Measurements from ENCODE around the gene OR10H1.
"Not testable (repeated sequence)": the region's sequence is repeated elsewhere in the genome, so short reads cannot be mapped to it uniquely, and the experiment has no call there.

The OR10H1 gene

GRCh38 chr19:15774159-15774558 lies 41.3 kb downstream of the OR10H1 start:
- DNase-seq (ENCODE audit: low read depth in 2 of 2), result not testable (repeated sequence)

DNA sequence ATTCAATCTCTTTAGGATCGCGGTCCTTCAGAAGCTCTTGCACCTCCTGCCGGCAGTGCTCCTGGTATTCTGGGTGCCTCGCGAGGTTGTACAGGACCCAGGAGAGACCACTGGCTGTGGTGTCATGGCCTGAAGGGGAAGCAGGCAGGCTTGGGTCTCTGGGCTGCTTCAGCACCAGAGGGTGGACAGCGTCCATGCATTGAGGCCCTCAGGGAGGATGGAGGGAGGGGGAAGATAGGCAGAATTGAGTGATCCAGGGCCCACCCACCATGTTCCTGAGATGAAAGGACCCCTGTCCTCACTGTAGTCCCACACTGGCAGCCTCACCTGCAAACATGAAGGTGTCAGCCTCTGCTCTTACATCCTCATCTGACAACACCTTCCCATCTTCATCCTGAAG lies 45.9 kb downstream of the OR10H1 start:
- no peak for DNase-seq (ENCODE audit: low read depth in 2 of 2)

DNA sequence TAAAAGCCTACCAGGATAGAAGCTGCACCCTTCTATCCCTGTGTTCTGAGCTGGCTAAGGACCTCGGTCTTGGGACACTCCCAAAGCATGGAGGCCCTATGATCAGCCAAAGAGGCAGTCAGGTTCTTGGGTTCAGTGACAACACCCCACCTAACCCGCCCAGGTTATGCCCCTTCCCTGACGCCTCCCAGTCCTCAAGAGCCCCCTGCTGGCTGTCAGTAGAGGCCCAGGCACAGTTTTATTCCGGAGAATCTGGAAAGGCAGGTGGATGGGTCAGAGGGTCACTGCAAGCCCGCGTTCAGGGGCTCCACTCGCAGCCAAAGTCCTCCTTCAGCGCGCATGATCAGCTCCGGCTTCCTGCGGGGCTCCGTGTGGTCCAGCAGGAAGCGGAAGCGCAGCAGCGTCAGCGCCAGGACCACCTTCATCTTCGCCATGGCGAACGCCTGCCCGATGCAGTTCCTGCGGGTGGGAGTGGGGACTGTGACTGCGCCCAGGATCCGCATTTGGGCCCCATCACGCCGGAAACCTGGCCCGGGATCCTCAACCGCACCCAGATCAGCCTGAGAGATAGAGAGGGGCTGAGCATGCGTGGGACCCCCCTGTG lies 55.4 kb downstream of the OR10H1 start:
- no peak for DNase-seq (ENCODE audit: low read depth in 2 of 2)

DNA sequence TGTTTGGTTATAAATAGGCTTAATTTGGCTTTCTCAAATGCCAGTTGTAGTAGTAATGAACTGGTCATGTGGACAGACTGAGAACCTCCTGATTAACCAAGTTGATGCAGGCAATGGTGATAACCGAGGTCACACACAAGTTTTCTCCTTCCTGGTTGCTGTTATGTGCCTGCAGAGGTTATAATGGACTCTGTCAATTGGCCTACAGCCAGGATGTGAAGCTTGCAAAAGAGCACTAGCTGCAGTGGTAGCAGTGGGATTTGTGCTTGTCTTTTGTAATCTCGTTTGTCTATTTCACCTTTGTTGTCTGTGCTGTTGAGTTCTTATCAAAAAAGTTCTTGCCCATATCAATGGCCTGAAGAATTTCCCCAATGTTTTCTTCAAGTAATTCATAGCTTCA lies 57.1 kb downstream of the OR10H1 start:
- DNase-seq (ENCODE audit: low read depth in 2 of 2), result no peak
